GM13977 (cell line): ENCODE data around the gene METTL9.
"Not testable (repeated sequence)": the region's sequence is repeated elsewhere in the genome, so short reads cannot be mapped to it uniquely, and the experiment has no call there.

Experiments
- DNase-seq: peaks from one replicate; pipeline ENCODE4 v3.0.0; 2012; ENCODE audit warnings: low spot score
- CTCF ChIP-seq: IDR thresholded peaks from 2 replicates; pipeline ENCODE4 v1.5.1; 2012; ENCODE audit warnings: mild to moderate bottlenecking, control low read depth; ENCODE audit not compliant: insufficient read depth; ENCODE audit errors: extremely low read depth, missing control alignments
- in situ Hi-C: fragments of 300-500 bp; cut with MboI; formaldehyde crosslinking; loops from one replicate; pipeline ENCODE4 v1.12.0; 2022; ENCODE audit warnings: low sequenced_read_pairs, low pct_unique_long_range_greater_than_20kb, mixed read lengths, inconsistent platforms; ENCODE audit not compliant: unreplicated experiment

Gene METTL9

GRCh38 chr16:21584817-21585216, 14.6 kb upstream of the METTL9 start:
- in situ Hi-C loops, result loop anchor here (5.0 kb wide), 2 partner anchors 117 to 1112 kb away; no protein-coding TSS in a partner anchor
- TF ChIP-seq CTCF, result no peak
- DNase-seq, result no peak

GRCh38 chr16:21588593-21588992, 10.8 kb upstream of the METTL9 start:
- DNase-seq, in situ Hi-C loops: not testable (repeated sequence)

DNA sequence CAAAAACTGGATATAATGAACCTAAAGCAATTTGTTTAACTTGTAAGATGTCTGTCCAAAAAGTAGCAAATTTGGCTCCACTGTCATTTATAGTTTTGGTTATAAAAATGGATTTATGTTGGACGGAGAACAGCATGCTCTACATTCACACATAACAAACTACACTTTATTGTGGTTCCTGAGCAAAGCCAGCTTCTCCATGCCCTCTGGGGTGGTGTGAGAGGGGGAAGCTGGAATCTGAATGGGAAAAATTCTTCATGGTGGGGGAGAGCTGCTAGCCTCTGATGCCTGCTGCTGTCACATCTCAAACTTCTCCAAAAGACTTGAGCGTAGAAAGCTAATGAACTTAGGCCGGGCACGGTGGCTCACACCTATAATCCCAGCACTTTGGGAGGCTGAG, 9.8 kb upstream of the METTL9 start:
- DNase-seq, result no peak
- in situ Hi-C loops, result no loop called here

DNA sequence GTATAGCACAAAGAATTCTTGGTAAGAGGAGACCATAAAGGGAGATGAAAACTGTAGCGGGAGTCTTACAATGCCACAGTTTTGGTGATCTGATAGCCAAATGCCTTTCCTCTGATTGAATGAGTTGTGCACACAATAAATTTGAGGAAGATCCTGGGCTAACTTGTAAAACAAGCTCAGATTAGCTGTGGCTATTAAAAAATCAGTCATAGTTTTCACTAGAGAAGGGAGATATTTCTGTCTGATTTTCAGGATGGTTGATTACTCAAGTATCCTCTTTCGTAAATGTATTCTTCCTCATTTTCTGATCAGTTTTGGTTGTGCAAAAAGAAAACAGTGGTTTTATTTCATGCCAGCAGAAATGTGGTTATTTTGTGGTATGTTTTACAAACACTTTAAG, 9.1 kb upstream of the METTL9 start:
- in situ Hi-C loops, result loop anchor here (10.0 kb wide), 1 partner anchor 65 kb away; the partner anchor contains the start of gene IGSF6
- no peak for TF ChIP-seq CTCF
- DNase-seq, result no peak

More for the DNA sequence above, 9.8 kb upstream of the METTL9 start:
- TF ChIP-seq CTCF, result no peak

GRCh38 chr16:21590796-21591195, 8.6 kb upstream of the METTL9 start:
- DNase-seq, result no peak
- in situ Hi-C loops, result loop anchor here (10.0 kb wide), 1 partner anchor 64 kb away; the partner anchor contains the start of gene IGSF6
- no peak for TF ChIP-seq CTCF

GRCh38 chr16:21592191-21592590, 7.2 kb upstream of the METTL9 start:
- no peak for DNase-seq
- in situ Hi-C loops, result loop anchor here (10.0 kb wide), 1 partner anchor 63 kb away; the partner anchor contains the start of gene IGSF6
- TF ChIP-seq CTCF, result no peak

DNA sequence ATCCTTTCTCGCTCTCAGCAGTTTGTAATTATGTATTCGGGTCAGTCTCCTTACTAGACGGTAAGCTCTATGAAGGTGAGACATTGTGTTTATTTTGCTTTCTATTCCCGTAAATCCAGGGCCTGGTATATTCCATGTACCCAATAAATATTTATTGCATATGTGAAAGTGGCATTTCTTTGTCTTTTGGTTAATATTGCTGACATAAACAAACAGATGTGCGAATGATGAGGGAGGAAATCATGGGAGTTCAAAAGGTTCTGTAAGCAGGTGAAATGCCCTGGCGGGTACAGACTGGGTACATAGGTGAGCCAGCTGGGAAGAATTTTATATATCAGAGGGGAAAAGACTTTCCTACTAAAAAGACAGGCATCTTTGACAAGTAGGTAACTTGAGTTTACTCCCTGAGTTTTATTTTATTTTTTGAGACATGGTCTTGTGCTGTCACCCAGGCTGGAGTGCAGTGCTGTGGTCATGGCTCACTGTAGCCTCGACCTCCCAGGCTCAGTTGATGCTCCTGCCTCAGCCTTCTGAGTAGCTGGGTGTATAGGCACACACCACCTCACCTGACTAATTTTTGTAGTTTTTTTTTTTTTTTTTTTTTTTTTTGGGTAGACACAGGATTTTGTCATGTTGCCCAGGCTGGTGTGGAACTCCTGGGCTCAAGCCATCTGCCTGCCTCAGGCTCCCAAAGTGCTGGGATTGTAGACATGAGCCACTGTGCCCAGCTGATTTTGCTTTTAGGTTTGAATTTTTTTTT, 5.7 kb upstream of the METTL9 start:
- in situ Hi-C loops, result loop anchor here (10.0 kb wide), 1 partner anchor 61 kb away; the partner anchor contains the start of gene IGSF6
- TF ChIP-seq CTCF, result no peak
- DNase-seq, result no peak
